Pulmonary artery endothelial cell (primary cell): ENCODE results near the gene RUNX2. TPM values are rescaled to one million over a fixed set of nuclear protein-coding genes. Genes with fewer than 3 reads are reported as not detected.

Experiments used
- DNase-seq: peaks from one replicate; pipeline ENCODE4 v3.0.0-alpha.2; 2011; ENCODE audit warnings: low read depth, low spot score
- total RNA-seq: library from RNA; depleted of rRNA; stranded (reverse); fragments of >200 nt; gene quantifications from 2 replicates; pipeline ENCODE4 v1.2.3, GENCODE V29; 2014

RUNX2 gene
- total RNA-seq, 1 donor from 2014 or later, result not detected

- no peak for DNase-seq
Measured at GRCh38 chr6:45697605-45698004, 369.5 kb downstream of the RUNX2 start.

DNA sequence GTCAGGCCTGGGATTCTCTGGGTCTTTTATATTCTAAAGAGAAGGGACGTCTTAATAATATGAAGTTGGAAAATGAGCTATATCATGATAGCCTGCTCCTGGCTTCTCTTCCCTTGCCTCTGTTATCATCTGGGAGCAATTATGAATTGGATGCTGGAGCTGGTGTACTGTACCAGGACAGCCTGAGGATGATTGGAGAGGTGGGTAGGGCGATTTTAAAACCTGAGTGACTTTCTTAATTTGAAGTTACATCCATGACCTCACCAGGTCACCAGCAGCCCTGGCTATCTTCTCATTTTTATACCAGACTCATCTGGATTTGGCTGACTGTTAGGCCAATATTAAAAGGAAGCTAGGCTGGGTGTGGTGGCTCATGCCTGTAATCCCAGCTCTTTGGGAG lies 369.9 kb downstream of the RUNX2 start:
- DNase-seq, result no peak

DNA sequence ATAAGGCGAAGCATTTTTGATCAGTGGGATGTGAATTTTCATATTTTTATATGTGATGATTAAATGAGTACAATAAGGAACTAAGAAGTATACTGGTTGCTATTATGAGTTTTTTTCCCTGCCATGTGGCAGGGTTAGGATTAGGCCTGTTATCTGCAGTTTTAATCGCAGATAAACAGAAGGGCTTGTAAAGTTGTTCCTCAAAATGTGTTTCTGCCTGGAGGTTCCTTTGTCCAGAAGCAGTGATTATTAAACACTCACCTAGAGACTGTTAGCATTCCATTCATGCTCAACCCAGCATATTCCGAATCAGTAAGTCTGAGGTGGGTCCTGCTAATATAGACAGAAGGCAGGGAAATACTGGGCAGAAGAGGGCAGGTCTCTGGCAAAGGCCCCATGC lies 371.5 kb downstream of the RUNX2 start:
- no peak for DNase-seq

- no peak for DNase-seq
Measured at GRCh38 chr6:45702849-45703739, 375.0 kb downstream of the RUNX2 start.

GRCh38 chr6:45704056-45704800 lies 376.1 kb downstream of the RUNX2 start:
- no peak for DNase-seq

GRCh38 chr6:45705137-45705855 lies 377.2 kb downstream of the RUNX2 start:
- no peak for DNase-seq

- no peak for DNase-seq
Measured at GRCh38 chr6:45706319-45706718, 378.2 kb downstream of the RUNX2 start.

- DNase-seq, result no peak
Measured at GRCh38 chr6:45707176-45707575, 379.0 kb downstream of the RUNX2 start.

DNA sequence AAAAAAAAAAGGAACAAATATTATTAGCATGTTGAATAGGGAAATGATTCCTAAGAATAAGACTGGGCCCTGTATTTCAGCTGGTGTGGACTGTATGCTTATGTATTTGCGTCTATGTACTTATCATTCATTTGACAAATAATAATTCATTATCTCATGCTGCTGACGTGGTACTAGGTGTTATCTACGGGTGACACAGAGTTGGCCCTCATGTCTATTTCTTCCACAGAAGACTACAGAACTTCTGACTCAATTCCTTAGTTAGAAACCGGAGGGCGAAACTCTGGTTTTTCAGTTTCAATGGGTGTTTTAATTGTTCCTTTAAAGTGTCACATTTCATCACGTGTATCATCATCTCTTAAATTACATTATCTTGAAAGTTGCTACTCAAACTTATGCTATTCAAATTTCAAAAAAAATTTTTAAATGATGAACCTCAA lies 381.7 kb downstream of the RUNX2 start:
- DNase-seq, result no peak

DNA sequence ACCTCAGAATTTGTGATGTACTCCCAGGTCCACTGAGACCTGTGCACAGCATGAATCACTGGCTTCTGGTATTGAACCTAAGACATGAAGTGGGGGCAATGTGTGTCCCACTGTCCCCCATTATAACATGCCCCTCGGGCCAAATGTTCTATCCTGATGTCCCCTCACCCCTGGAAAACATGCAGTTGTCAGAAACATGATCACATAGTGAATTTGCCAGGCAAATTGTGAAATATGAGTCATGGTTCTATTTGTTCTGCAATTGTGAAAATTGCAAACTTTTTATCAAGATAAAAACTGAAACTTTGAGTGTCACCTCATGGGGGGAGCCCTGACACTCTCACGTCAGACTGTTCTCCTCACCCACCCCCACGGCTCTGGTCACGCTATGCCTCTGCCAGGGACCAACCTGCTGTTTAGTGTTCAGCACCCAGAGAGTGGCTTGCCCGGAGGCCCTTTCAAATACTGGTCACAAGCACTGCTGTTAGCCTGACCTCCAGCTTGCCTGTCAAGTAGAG lies 382.2 kb downstream of the RUNX2 start:
- no peak for DNase-seq

- no peak for DNase-seq
Measured at GRCh38 chr6:45712076-45712475, 383.9 kb downstream of the RUNX2 start.

DNA sequence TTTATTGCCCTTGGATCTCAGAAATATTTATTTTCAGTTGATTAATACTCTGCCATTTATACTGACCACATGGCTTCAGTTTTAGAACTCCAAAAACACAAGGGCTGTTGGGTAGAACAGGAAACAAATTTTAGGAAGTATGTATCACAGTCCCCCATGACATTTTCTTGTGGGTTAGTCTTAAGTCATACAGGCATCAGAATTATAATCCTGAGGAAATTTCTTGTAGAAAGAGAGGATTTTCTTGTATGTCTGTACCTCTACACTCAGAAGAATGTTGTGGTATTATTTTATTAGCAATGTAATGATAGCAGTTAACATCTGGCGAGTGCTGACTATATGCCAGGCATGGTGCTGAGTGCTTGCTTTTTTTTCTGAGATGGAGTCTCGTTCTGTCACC lies 384.7 kb downstream of the RUNX2 start:
- DNase-seq, result no peak

Other genes with a start within 250 kb of the RUNX2 start
- 5.3 and 8.6 TPM in 2 replicates for gene SUPT3H, start 49.6 kb downstream of the RUNX2 start, total RNA-seq